ENCODE measurements around the gene ANXA6.

DNA sequence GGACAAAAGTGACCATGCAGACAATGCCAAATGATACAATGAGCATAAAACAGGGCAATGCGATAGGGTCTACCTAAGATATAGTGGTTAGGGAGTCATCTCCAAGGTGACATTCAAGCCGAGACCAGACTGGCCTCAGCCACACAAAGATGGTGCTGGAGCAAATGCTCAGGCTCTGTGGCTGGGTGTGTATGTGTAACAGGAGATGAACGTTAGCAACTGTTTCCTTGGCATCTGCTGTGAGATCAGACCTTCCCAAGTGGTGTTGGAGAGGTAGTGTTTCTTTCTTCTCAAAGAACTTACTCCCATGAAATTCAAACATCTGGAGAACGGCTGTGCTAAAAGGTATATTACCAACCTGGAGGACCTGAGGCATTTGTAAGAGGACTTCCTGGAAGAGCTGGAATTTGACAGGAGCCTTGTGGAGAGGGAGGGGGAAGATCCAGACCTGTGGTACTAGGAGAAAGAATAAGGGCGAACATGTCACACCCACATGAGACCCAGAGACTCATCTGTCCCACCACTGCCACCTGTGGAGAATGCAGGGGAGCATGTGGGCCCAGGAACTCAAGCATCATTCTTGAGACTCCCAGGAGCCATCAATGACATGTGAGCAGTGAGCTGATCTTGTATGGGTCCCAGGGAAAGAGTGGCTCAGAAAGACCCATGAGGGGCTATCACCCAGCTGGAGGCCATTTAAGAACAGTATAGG is 21.4 kb upstream of the ANXA6 start:
- TF ChIP-seq SMC3 (IDR thresholded peaks at IDR 0.05; ENCODE audit: borderline replicate concordance, low read length) (no peak), FOXM1 (IDR thresholded peaks at IDR 0.05; ENCODE audit: low read depth, low read length) (no peak), MXI1 (IDR thresholded peaks at IDR 0.05; ENCODE audit: low read depth, low read length) (no peak), NFYB (IDR thresholded peaks at IDR 0.05; ENCODE audit: insufficient read depth, low read depth, low read length) (no peak), RAD21 (IDR thresholded peaks at IDR 0.05; ENCODE audit: insufficient read depth, low read depth, low read length) (no peak)
